Inflammatory macrophage treated with lipopolysaccharide for 1 hour (primary cell): ENCODE measurements around the gene XAF1.
"Not testable (repeated sequence)": the region's sequence is repeated elsewhere in the genome, so short reads cannot be mapped to it uniquely, and the experiment has no call there.

Experiments
- DNase-seq, 2 donors: peaks; one replicate each; pipeline ENCODE4 v3.0.0-alpha.2; 2020 to 2022

The XAF1 gene

GRCh38 chr17:6812295-6812694 lies 56.4 kb downstream of the XAF1 start:
- DNase-seq = no peak

GRCh38 chr17:6815775-6816174 lies 59.9 kb downstream of the XAF1 start:
- DNase-seq = no peak

GRCh38 chr17:6816368-6816767 lies 60.5 kb downstream of the XAF1 start:
- DNase-seq = not testable (repeated sequence)

DNA sequence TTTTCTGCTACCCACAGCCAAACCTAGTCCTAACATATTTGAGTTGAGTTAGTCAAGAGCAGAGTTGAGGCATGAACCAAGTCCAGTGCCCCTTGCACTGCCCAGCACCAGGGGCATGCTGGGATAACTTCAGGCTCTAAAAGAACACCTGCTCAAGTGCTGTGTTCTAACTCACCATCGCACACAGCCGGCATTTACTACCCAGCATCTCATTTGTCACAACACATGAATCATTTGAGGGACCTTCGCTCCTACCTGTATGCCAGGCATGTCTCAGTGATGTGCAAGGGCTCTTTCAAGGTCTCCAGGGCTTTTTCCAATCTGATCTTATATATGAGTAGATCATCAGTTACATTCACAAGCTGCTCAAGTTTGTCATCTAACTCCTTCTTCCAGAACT lies 63.1 kb downstream of the XAF1 start:
- no peak for DNase-seq

GRCh38 chr17:6823011-6823442 lies 67.2 kb downstream of the XAF1 start:
- DNase-seq = peak; percentile 3 to 5
